Testis (tissue), 2 donors: Measurements from ENCODE around the gene VKORC1L1.
"Not testable (repeated sequence)": the region's sequence is repeated elsewhere in the genome, so short reads cannot be mapped to it uniquely, and the experiment has no call there.

Experiments
- CTCF ChIP-seq, 3 experiments: fragments of 450-650 bp in 2 of 3; fragments of 200-600 bp in 1 of 3; sonication (generic) in 1 of 3; IDR thresholded peaks; one replicate each; pipeline ENCODE4 v1.5.1; 2016 to 2019; ENCODE audit warnings: antibody characterized with exemption in 3 of 3, mild to moderate bottlenecking in 2 of 3, moderate library complexity in 1 of 3
- POLR2A ChIP-seq: fragments of 450-650 bp; IDR thresholded peaks from one replicate; pipeline ENCODE4 v1.6.1; 2017; ENCODE audit warnings: antibody characterized with exemption, mild to moderate bottlenecking, moderate library complexity

GRCh38 chr7:65889722-65890121 lies 16.8 kb downstream of the VKORC1L1 start:
- TF ChIP-seq CTCF (IDR thresholded peaks at IDR 0.05); POLR2A: not testable (repeated sequence)
